SK-N-SH (cell line): ENCODE data around the gene KCNK4. TPM values are rescaled to one million over a fixed set of nuclear protein-coding genes. Genes with fewer than 3 reads are reported as not detected.

Experiments used
- CTCF ChIA-PET: fragments of 300-600, 350-600 bp; formaldehyde crosslinking; extraction: SDS; loops from one replicate; lab custom pipeline; 2021; lab: Yijun Ruan, JAX
- POLR2A ChIA-PET: fragments of 350-600 bp; sonication (Branson Sonifier 250); formaldehyde crosslinking; extraction: SDS; loops from one replicate; lab custom pipeline; 2020; ENCODE audit warnings: antibody characterized with exemption, inconsistent platforms; lab: Yijun Ruan, JAX
- DNase-seq: peaks from one replicate; pipeline ENCODE4 v3.0.0; 2012
- H2AFZ ChIP-seq: fragments of 200-600 bp; sonication (generic); 2 replicates; pipeline ENCODE4 v1.8.1; 2016; ENCODE audit warnings: antibody characterized with exemption, mild to moderate bottlenecking, low read depth
- H3F3A ChIP-seq: fragments of 200-600 bp; sonication (generic); replicated peaks from 2 replicates; pipeline ENCODE3; 2016; ENCODE audit warnings: antibody characterized with exemption, mild to moderate bottlenecking; ENCODE audit not compliant: insufficient read depth
- H3K27ac ChIP-seq, 2 experiments: fragments of 200-500 bp in 1 of 2; fragments of 200-600 bp in 1 of 2; sonication (Bioruptor generic) in 1 of 2; sonication (generic), shearing (Covaris generic) in 1 of 2; 2 replicates each; pipeline versions ENCODE4 v1.5.1 to v1.6.1; 2014 to 2016; ENCODE audit warnings: low read depth in 2 of 2, inconsistent platforms in 1 of 2, low read length in 1 of 2, mild to moderate bottlenecking in 1 of 2, mixed read lengths in 1 of 2
- H3K27me3 ChIP-seq: fragments of 200-600 bp; sonication (generic), shearing (Covaris generic); 2 replicates; pipeline ENCODE4 v1.6.1; 2016; ENCODE audit warnings: mixed run types; ENCODE audit not compliant: insufficient read depth
- H3K36me3 ChIP-seq, 2 experiments: fragments of 200-500 bp in 1 of 2; fragments of 200-600 bp in 1 of 2; sonication (Bioruptor generic) in 1 of 2; sonication (generic) in 1 of 2; replicated peaks in 1 of 2; 2 replicates each; pipeline versions ENCODE3 to v1.5.1; 2014 to 2016; ENCODE audit warnings: low read length in 1 of 2, mild to moderate bottlenecking in 1 of 2; ENCODE audit not compliant: insufficient read depth in 2 of 2, control insufficient read depth in 1 of 2
- H3K4me1 ChIP-seq, 2 experiments: fragments of 200-500 bp in 1 of 2; fragments of 200-600 bp in 1 of 2; sonication (Bioruptor generic) in 1 of 2; sonication (generic), shearing (Covaris generic) in 1 of 2; 2 replicates each; pipeline versions ENCODE4 v1.5.1 to v1.6.1; 2014 to 2016; ENCODE audit warnings: low read depth in 1 of 2, low read length in 1 of 2, mixed run types in 1 of 2; ENCODE audit not compliant: insufficient read depth in 2 of 2, control insufficient read depth in 1 of 2
- H3K4me2 ChIP-seq: fragments of 200-600 bp; sonication (generic), shearing (Covaris generic); 2 replicates; pipeline ENCODE4 v1.6.1; 2017; ENCODE audit warnings: mixed run types
- H3K4me3 ChIP-seq, 2 experiments: fragments of 200-500 bp in 1 of 2; fragments of 200-600 bp in 1 of 2; sonication (Bioruptor generic) in 1 of 2; sonication (generic), shearing (Covaris generic) in 1 of 2; 2 replicates each; pipeline versions ENCODE4 v1.5.1 to v1.8.1; 2014 to 2016; ENCODE audit warnings: low read depth in 2 of 2, inconsistent platforms in 1 of 2, low read length in 1 of 2, mild to moderate bottlenecking in 1 of 2, mixed read lengths in 1 of 2, moderate library complexity in 1 of 2
- H3K79me2 ChIP-seq: fragments of 200-600 bp; sonication (generic); 2 replicates; pipeline ENCODE4 v1.8.1; 2017; ENCODE audit warnings: mild to moderate bottlenecking; ENCODE audit not compliant: insufficient read depth
- H3K9ac ChIP-seq: fragments of 200-600 bp; sonication (generic); 2 replicates; pipeline ENCODE4 v1.6.1; 2017; ENCODE audit warnings: mixed run types
- H3K9me2 ChIP-seq: fragments of 200-600 bp; sonication (generic); 2 replicates; pipeline ENCODE4 v1.6.1; 2017; ENCODE audit warnings: mixed run types
- H3K9me3 ChIP-seq: fragments of 200-600 bp; sonication (generic); 2 replicates; pipeline ENCODE4 v1.6.1; 2017; ENCODE audit warnings: mixed run types, mild to moderate bottlenecking, moderate library complexity
- H4K20me1 ChIP-seq: fragments of 200-600 bp; sonication (generic); 2 replicates; pipeline ENCODE4 v1.6.1; 2017; ENCODE audit warnings: mild to moderate bottlenecking, mixed run types; ENCODE audit not compliant: insufficient read depth
- EP300 ChIP-seq, 2 experiments: IDR thresholded peaks; 2 replicates each; pipeline versions ENCODE4 v1.4.0 to v1.6.1; 2012; ENCODE audit warnings: borderline replicate concordance in 1 of 2, low read depth in 1 of 2, low read length in 1 of 2
- FOSL2 ChIP-seq: IDR thresholded peaks from 2 replicates; pipeline ENCODE4 v1.4.0; 2012; ENCODE audit warnings: low read depth, mild to moderate bottlenecking, moderate library complexity, borderline replicate concordance
- REST ChIP-seq: IDR thresholded peaks from 2 replicates; pipeline ENCODE4 v1.6.1; 2012; ENCODE audit warnings: mild to moderate bottlenecking, low read depth, low read length, moderate library complexity
- TEAD4 ChIP-seq: IDR thresholded peaks from 2 replicates; pipeline ENCODE4 v1.4.0; 2012; ENCODE audit warnings: mild to moderate bottlenecking, borderline replicate concordance; ENCODE audit not compliant: insufficient read depth
- USF1 ChIP-seq: IDR thresholded peaks from 2 replicates; pipeline ENCODE4 v1.4.0; 2012; ENCODE audit warnings: low read depth, borderline replicate concordance
- YY1 ChIP-seq: IDR thresholded peaks from 2 replicates; pipeline ENCODE4 v1.4.0; 2012; ENCODE audit warnings: low read depth, mild to moderate bottlenecking
- WGBS: methylation state at CpG from one replicate; pipeline ENCODE4 v1.1.6; 2017; ENCODE audit warnings: low lambda C conversion rate; 5-methylcytosine and 5-hydroxymethylcytosine counted together
- polyA plus RNA-seq, 3 experiments: library from polyadenylated mRNA; depleted of rRNA; stranded (reverse); fragments of >200 nt; gene quantifications; 2 replicates each; pipeline ENCODE4 v1.2.3, GENCODE V29; 2012

The KCNK4 gene
- polyA plus RNA-seq, 1 of the 3 experiments (the other 2 are of a cell fraction): 0.16 TPM

- CTCF ChIA-PET: interaction anchor here (1.1 to 5.7 kb wide), 3 partner anchors 9 to 39 kb away, joined by 5 to 119 read pairs (median 15); partner anchors contain the start of gene PLCB3
- no peak overlapping the region for H3K4me3 ChIP-seq
- TF ChIP-seq YY1 (no peak), TEAD4 (no peak), EP300 (IDR thresholded peaks at IDR 0.05; ENCODE audit: borderline replicate concordance in 1 of 2, low read depth in 1 of 2, low read length in 1 of 2) (no peak), FOSL2 (no peak), REST (no peak), USF1 (no peak)
- H2AFZ ChIP-seq: no peak overlapping the region
- POLR2A ChIA-PET: interaction anchor here (1.2 to 2.8 kb wide), 3 partner anchors 10 to 17 kb away, joined by 3 to 41 read pairs (median 3); partner anchors contain the start of gene PPP1R14B
- 93% methylated on average over 30 of the region's 42 CpGs for WGBS
- H3K27ac ChIP-seq: peak overlapping the region; percentile 29 to 94; a peak in 2 of 4 replicates
- H3K9ac ChIP-seq: no peak overlapping the region
- H3K36me3 ChIP-seq: peaks cover 24 to 38% of the 10 kb centered on the region in 2 experiments
- H3F3A ChIP-seq: peaks cover 4% of the 10 kb centered on the region
- peaks cover 0 to 39% of the 10 kb centered on the region in 2 experiments; a peak in 2 of 4 replicates for H3K4me1 ChIP-seq
- no peaks in the 10 kb centered on the region; the same call in none of the 2 replicates for H3K79me2 ChIP-seq
- H3K27me3 ChIP-seq: no peaks in the 10 kb centered on the region
- no peak for DNase-seq
- H4K20me1 ChIP-seq: no peaks in the 10 kb centered on the region
- H3K9me2 ChIP-seq: no peaks in the 10 kb centered on the region
- H3K9me3 ChIP-seq: no peaks in the 10 kb centered on the region
- H3K4me2 ChIP-seq: peak overlapping the region; percentile 20; the same call in 1 of the 2 replicates
Observed at GRCh38 chr11:64262271-64263002, 28.7 kb upstream of the KCNK4 start.
